Endothelial cell of umbilical vein (primary cell): ENCODE results near the gene MYZAP. TPM values are rescaled to one million over a fixed set of nuclear protein-coding genes. Genes with fewer than 3 reads are reported as not detected.
A peak's percentile ranks its signal among the peaks of the same experiment; 100 is the strongest.

Source experiments
- Bru-seq: library from RNA; stranded (reverse); fragments of 400-500 nt; gene quantifications from one replicate; lab custom pipeline; 2021; lab: Mats Ljungman, UMichigan
- BruChase-seq, 2 experiments: library from RNA; stranded (reverse); fragments of 400-500 nt; gene quantifications; one replicate each; lab custom pipeline; 2021; lab: Mats Ljungman, UMichigan
- BruUV-seq: library from RNA; stranded (reverse); fragments of 400-500 nt; replicated peaks from 2 replicates; lab custom pipeline; 2021; lab: Mats Ljungman, UMichigan
- CTCF ChIA-PET: fragments of 300-600, 350-600 bp; sonication (Branson Sonifier 250); formaldehyde crosslinking; loops from one replicate; lab custom pipeline; 2021; ENCODE audit warnings: antibody characterized with exemption, inconsistent platforms; lab: Charles Lee
- POLR2A ChIA-PET: fragments of 300-600, 350-600 bp; sonication (Branson Sonifier 250); formaldehyde crosslinking; loops from one replicate; lab custom pipeline; 2021; ENCODE audit warnings: antibody characterized with exemption, inconsistent platforms; lab: Charles Lee
- DNase-seq: peaks from one replicate; pipeline ENCODE4 v3.0.0-alpha.2; 2011; ENCODE audit warnings: low read depth, low spot score
- FAIRE-seq: peaks from 2 replicates; lab custom pipeline; 2011; peaks lifted over from hg19 to GRCh38; lab: Jason Lieb, UNC
- H2AFZ ChIP-seq: 2 replicates; pipeline ENCODE4 v1.6.0; 2012; ENCODE audit warnings: low read depth, low read length, control low read depth, inconsistent platforms
- H3K27ac ChIP-seq: 2 replicates; pipeline ENCODE4 v1.5.1; 2011; ENCODE audit warnings: low read depth, mild to moderate bottlenecking, control low read depth, low read length, moderate library complexity; ENCODE audit not compliant: insufficient read depth
- H3K27me3 ChIP-seq, 2 experiments: 2 replicates each; pipeline versions ENCODE4 v1.6.0 to v1.6.1; 2011; ENCODE audit warnings: low read length in 2 of 2, mixed read lengths in 1 of 2; ENCODE audit not compliant: control insufficient read depth in 2 of 2, insufficient read depth in 2 of 2
- H3K36me3 ChIP-seq, 2 experiments: 2 replicates in 1 of 2; 3 replicates in 1 of 2; pipeline ENCODE4 v1.5.1; 2011; ENCODE audit warnings: low read length in 2 of 2, mild to moderate bottlenecking in 1 of 2, moderate library complexity in 1 of 2; ENCODE audit not compliant: control insufficient read depth in 2 of 2, insufficient read depth in 2 of 2; ENCODE audit errors: extremely low read depth in 1 of 2
- H3K4me1 ChIP-seq: 3 replicates; pipeline ENCODE4 v1.5.1; 2011; ENCODE audit warnings: mild to moderate bottlenecking, low read length; ENCODE audit not compliant: control insufficient read depth, insufficient read depth; ENCODE audit errors: extremely low read depth
- H3K4me2 ChIP-seq: 2 replicates; pipeline ENCODE4 v1.6.1; 2011; ENCODE audit warnings: low read length, control low read depth, mixed read lengths; ENCODE audit not compliant: insufficient read depth
- H3K4me3 ChIP-seq, 3 experiments: fragments of 200-600 bp in 1 of 3; sonication (generic), shearing (Covaris generic) in 1 of 3; replicated peaks in 1 of 3; 2 replicates each; pipeline ENCODE4 v1.5.1; 2011 to 2016; ENCODE audit warnings: control low read depth in 3 of 3, low read length in 3 of 3, mild to moderate bottlenecking in 2 of 3, inconsistent platforms in 1 of 3, low read depth in 1 of 3, moderate library complexity in 1 of 3; ENCODE audit not compliant: insufficient read depth in 1 of 3
- H3K79me2 ChIP-seq: 2 replicates; pipeline ENCODE4 v1.6.0; 2012; ENCODE audit warnings: low read length, inconsistent platforms; ENCODE audit not compliant: control insufficient read depth, insufficient read depth
- H3K9ac ChIP-seq: replicated peaks from 2 replicates; pipeline ENCODE3; 2011; ENCODE audit warnings: low read length, control low read depth; ENCODE audit not compliant: insufficient read depth; ENCODE audit errors: extremely low read depth
- H3K9me1 ChIP-seq: replicated peaks from 3 replicates; pipeline ENCODE4 v1.6.0; 2011; ENCODE audit warnings: mild to moderate bottlenecking, low read length; ENCODE audit not compliant: control insufficient read depth, insufficient read depth; ENCODE audit errors: extremely low read depth
- H3K9me3 ChIP-seq: replicated peaks from 2 replicates; pipeline ENCODE4 v1.5.1; 2012; ENCODE audit warnings: low read length, inconsistent platforms; ENCODE audit not compliant: control insufficient read depth, insufficient read depth
- H4K20me1 ChIP-seq: replicated peaks from 2 replicates; pipeline ENCODE3; 2011; ENCODE audit warnings: mild to moderate bottlenecking, low read length; ENCODE audit not compliant: control insufficient read depth, insufficient read depth; ENCODE audit errors: extremely low read depth
- JUN ChIP-seq: IDR thresholded peaks from 2 replicates; pipeline ENCODE4 v1.6.1; 2011; ENCODE audit warnings: borderline replicate concordance, low read depth; ENCODE audit not compliant: insufficient read length, insufficient read depth
- MYC ChIP-seq: IDR thresholded peaks from one replicate; pipeline ENCODE4 v1.6.1; 2011; ENCODE audit warnings: mild to moderate bottlenecking, low read depth, low read length
- POLR2A ChIP-seq: IDR thresholded peaks from 2 replicates; pipeline ENCODE4 v1.6.1; 2012; ENCODE audit warnings: low read depth, mild to moderate bottlenecking, control low read depth, low read length
- dilution Hi-C: fragments of 300-500 bp; cut with MboI; formaldehyde crosslinking; loops from one replicate; pipeline ENCODE4 v1.15.0; 2019; ENCODE audit warnings: low sequenced_read_pairs; ENCODE audit not compliant: extremely low pct_ligation_motif_present
- intact Hi-C: fragments of 100-400 bp; cut with micrococcal nuclease; formaldehyde crosslinking; loops from one replicate; pipeline ENCODE4 v1.10.0; 2022
- long read RNA-seq: library from polyadenylated mRNA; stranded (forward); transcript quantifications from one replicate; pipeline ENCODE4 v2.0.0, GENCODE V29; 2021
- polyA minus RNA-seq, 3 experiments: library from RNA; depleted of rRNA, polyadenylated mRNA; stranded (reverse); fragments of >200 nt; gene quantifications; 1 replicate in 1 of 3; 2 replicates in 2 of 3; pipeline ENCODE4 v1.2.3, GENCODE V29; 2011
- polyA plus RNA-seq, 4 experiments: library from polyadenylated mRNA; depleted of rRNA in 3 of 4; stranded (reverse) in 3 of 4; unstranded in 1 of 4; fragments of >200 nt; gene quantifications; 2 replicates each; pipeline versions ENCODE4 v1.2.1 to v1.2.3, GENCODE V29; 2011 to 2012; ENCODE audit warnings: missing spikeins in 1 of 4
- total RNA-seq: library from RNA; stranded (reverse); gene quantifications from 2 replicates; pipeline ENCODE4 v1.2.3, GENCODE V29; 2021
- TF ChIP-seq, protein P1 (sequence below), 2 donors: IDR thresholded peaks; 1 replicate in 1 of 2; 2 replicates in 1 of 2; pipeline ENCODE4 v1.5.1; 2011; ENCODE audit warnings: low read length in 2 of 2, mild to moderate bottlenecking in 2 of 2, moderate library complexity in 2 of 2, control low read depth in 1 of 2, inconsistent platforms in 1 of 2, low read depth in 1 of 2; ENCODE audit not compliant: insufficient read depth in 1 of 2; ENCODE audit errors: extremely low read depth in 1 of 2

MYZAP gene, protein sequence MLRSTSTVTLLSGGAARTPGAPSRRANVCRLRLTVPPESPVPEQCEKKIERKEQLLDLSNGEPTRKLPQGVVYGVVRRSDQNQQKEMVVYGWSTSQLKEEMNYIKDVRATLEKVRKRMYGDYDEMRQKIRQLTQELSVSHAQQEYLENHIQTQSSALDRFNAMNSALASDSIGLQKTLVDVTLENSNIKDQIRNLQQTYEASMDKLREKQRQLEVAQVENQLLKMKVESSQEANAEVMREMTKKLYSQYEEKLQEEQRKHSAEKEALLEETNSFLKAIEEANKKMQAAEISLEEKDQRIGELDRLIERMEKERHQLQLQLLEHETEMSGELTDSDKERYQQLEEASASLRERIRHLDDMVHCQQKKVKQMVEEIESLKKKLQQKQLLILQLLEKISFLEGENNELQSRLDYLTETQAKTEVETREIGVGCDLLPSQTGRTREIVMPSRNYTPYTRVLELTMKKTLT
- 6.1 and 8.1 TPM in 2 replicates for total RNA-seq
- polyA plus RNA-seq = 5.2 and 6.3 TPM in 2 replicates
- polyA plus RNA-seq (2011; cell fraction: cytosol; rRNA removed) = 9.2 and 10.8 TPM in 2 replicates
- polyA plus RNA-seq (2011; cell fraction: nucleus; rRNA removed) = 8.5 TPM in 2 replicates
- 13.3 and 14.4 TPM in 2 replicates for polyA plus RNA-seq (2012)
- 3.1 and 5.3 TPM in 2 replicates for polyA minus RNA-seq
- not detected for polyA minus RNA-seq (2011; cell fraction: cytosol; rRNA and poly(A)+ RNA removed)
- 3.4 and 4.5 TPM in 2 replicates for polyA minus RNA-seq (2011; cell fraction: nucleus; rRNA and poly(A)+ RNA removed)
- Bru-seq, nascent RNA = percentile 65 among the genes with signal in this experiment
- percentile 82 among the genes with signal in this experiment for BruChase-seq, experiment 1, labeled RNA remaining after a 6-hour chase
- BruChase-seq, experiment 2, labeled RNA remaining after a 2-hour chase = percentile 80 among the genes with signal in this experiment
- long read RNA-seq, transcript MYZAP-201 (13 exons, 2,361 nt) = major isoform, 14 of 20 reads
- long read RNA-seq, partial matches to known transcripts = 3 of 20 reads
- long read RNA-seq, other reads (novel, unspliced or antisense) = 3 of 20 reads

- Histone ChIP-seq H3K27ac (no peak within 1 kb of the TSS), H3K9ac (peak within 1 kb of the TSS; percentile 36), H4K20me1 (no peaks in the 10 kb centered on the region), H3K9me3 (no peaks in the 10 kb centered on the region), H3K36me3 (no peaks in the 10 kb centered on the region), H3K4me3 (peak within 1 kb of the TSS; percentile 46 to 58 (median 58)), H3K27me3 (no peaks in the 10 kb centered on the region), H2AFZ (peak within 1 kb of the TSS; percentile 68), H3K9me1 (no peaks in the 10 kb centered on the region), H3K4me2 (peak within 1 kb of the TSS; percentile 68), H3K4me1 (peaks cover 13% of the 10 kb centered on the region), H3K79me2 (no peaks in the 10 kb centered on the region)
- intact Hi-C loops (no loop called here), dilution Hi-C loops (no loop called here)
- POLR2A ChIA-PET = no interaction called here
- CTCF ChIA-PET = interaction anchor here (1.0 to 2.4 kb wide), 4 partner anchors 14 to 32 kb away, joined by 3 to 8 read pairs (median 4); no protein-coding TSS in a partner anchor
- FAIRE-seq = peak; percentile 71
- BruUV-seq = no TSS peak
- TF ChIP-seq, protein P1, sequence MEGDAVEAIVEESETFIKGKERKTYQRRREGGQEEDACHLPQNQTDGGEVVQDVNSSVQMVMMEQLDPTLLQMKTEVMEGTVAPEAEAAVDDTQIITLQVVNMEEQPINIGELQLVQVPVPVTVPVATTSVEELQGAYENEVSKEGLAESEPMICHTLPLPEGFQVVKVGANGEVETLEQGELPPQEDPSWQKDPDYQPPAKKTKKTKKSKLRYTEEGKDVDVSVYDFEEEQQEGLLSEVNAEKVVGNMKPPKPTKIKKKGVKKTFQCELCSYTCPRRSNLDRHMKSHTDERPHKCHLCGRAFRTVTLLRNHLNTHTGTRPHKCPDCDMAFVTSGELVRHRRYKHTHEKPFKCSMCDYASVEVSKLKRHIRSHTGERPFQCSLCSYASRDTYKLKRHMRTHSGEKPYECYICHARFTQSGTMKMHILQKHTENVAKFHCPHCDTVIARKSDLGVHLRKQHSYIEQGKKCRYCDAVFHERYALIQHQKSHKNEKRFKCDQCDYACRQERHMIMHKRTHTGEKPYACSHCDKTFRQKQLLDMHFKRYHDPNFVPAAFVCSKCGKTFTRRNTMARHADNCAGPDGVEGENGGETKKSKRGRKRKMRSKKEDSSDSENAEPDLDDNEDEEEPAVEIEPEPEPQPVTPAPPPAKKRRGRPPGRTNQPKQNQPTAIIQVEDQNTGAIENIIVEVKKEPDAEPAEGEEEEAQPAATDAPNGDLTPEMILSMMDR (IDR thresholded peaks at IDR 0.05; ENCODE audit: extremely low read depth in 1 of 2, insufficient read depth in 1 of 2, low read depth in 1 of 2, low read length in 2 of 2) = peak in 1 of 2 donors; percentile 1
- peak; percentile 51 for TF ChIP-seq POLR2A
- no peak for TF ChIP-seq MYC
- no peak for TF ChIP-seq JUN
- peak; percentile 51 for DNase-seq
These were observed at the start of gene MYZAP for GRCh38 chr15:57591822-57592367. MYZAP (plus strand) TSS chr15:57591904; CDS start chr15:57592035, 131 bp downstream.
